ENCODE results near the gene GTPBP1. TPM values are rescaled to one million over a fixed set of nuclear protein-coding genes. Genes with fewer than 3 reads are reported as not detected.

Gene GTPBP1
- total and polyA plus RNA-seq, 7 donors = 15.0 to 59.1 (median 26.8) TPM

DNA sequence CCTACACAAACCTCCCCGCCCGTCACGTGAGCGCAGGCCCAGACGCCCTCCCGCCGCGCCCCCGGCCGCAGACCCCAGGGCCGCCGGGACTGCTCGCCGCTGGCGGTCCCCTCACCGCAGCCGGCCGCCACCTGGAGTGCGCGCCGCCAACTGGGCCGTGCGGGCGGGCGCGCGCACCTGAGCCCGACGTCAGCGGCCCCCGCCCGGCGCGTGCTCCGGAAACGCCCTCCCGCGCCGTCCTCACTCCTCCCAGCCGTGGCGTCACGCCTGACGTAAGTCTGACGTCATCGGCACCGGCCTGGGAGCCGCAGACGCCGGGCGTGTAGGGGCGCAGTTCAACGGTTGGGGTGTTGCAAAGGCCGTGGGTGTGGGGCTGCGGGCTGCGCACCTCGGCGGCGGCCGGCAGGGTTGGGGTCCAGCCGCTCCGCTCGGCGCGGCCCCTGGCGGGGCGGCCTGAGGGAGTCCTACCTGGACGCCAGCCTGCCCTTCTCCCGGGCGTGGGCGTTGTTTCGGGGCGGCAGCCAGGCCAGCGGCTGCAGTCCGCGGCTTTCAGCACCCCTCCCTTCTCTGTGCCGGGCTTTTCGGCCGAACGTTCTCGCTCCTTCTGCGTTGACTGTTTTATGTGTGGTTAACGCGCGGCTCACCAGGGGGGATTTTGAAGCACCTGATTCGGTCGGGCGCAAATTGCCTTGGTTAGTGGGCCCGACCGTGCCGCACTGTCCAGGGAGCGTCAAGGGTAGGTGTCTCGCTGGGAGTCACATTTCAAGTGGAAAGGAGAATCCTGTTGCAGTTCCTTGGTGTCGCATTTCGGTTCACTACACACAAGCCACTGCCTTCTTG lies 4.7 kb upstream of the GTPBP1 start, which contains the start of gene JOSD1:
Gene JOSD1, minus strand, starts transcription at position 155 of the 840 bp plus-strand sequence. CDS start 956 bp downstream, outside the sequence.
- Histone ChIP-seq H3K27ac (peak within 1 kb of the TSS; percentile 91 to 100 (median 99)), H3K9me3 (no peaks in the 10 kb centered on the region), H3K36me3 (no peaks in the 10 kb centered on the region), H3K4me3 (peak within 1 kb of the TSS; percentile 72 to 98 (median 88)), H3K27me3 (no peaks in the 10 kb centered on the region), H3K4me1 (peaks cover 0 to 56% (median 53%) of the 10 kb centered on the region in 4 donors)
- TF ChIP-seq POLR2A (IDR thresholded peaks at IDR 0.05) (peak; percentile 70 to 82), EP300 (IDR thresholded peaks at IDR 0.05) (peak in 3 of 4 donors; percentile 56 to 95 (median 91)), POLR2AphosphoS5 (IDR thresholded peaks at IDR 0.05) (peak; percentile 99 to 100 (median 100))
- TF ChIP-seq, protein P1, sequence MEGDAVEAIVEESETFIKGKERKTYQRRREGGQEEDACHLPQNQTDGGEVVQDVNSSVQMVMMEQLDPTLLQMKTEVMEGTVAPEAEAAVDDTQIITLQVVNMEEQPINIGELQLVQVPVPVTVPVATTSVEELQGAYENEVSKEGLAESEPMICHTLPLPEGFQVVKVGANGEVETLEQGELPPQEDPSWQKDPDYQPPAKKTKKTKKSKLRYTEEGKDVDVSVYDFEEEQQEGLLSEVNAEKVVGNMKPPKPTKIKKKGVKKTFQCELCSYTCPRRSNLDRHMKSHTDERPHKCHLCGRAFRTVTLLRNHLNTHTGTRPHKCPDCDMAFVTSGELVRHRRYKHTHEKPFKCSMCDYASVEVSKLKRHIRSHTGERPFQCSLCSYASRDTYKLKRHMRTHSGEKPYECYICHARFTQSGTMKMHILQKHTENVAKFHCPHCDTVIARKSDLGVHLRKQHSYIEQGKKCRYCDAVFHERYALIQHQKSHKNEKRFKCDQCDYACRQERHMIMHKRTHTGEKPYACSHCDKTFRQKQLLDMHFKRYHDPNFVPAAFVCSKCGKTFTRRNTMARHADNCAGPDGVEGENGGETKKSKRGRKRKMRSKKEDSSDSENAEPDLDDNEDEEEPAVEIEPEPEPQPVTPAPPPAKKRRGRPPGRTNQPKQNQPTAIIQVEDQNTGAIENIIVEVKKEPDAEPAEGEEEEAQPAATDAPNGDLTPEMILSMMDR (IDR thresholded peaks at IDR 0.05) = peak in 1 of 4 experiments; percentile 21
- 1% methylated on average over 94 of the region's 94 CpGs for WGBS, 2 donors
- intact Hi-C loops (cut with DNase I) = loop anchor here (2.0 to 5.0 kb wide), 2 partner anchors 54 to 616 kb away; partner anchors contain the start of genes RPL3 and SUN2
- peak; percentile 98 for DNase-seq

DNA sequence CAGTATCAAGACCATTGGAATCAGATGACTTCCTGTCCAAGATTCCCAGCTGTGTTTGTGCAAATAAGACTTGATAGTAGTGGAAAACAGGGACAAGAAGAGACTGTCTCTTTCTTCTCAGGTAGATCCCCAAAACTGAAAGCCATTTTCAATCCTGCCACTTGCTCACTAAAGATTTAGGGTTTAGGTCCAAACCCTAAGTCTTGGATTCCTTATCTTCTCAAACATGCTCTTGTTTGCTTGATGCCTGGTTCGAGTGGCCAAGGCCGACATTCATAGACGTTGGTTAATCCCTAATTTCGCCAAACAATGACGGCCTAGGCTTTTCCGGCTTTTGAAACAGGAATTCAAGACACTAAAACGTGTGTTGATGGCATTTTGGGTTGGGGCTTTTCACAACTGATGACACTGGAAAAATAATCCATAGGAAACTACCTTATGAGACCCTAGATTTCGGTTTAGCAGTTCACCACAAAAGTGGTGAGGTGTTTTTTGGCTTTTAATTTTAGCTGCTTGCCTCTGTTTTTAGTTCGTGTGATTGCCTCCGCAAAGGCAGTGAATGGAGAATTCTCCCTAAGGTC lies 1.0 kb upstream of the GTPBP1 start:
- 7 to 18% methylated on average over 10 of the region's 10 CpGs for WGBS, 2 donors
- intact Hi-C loops (cut with DNase I) = loop anchor here (5.0 kb wide), 1 partner anchor 613 kb away; the partner anchor contains the start of gene RPL3
- H3K4me1 ChIP-seq = peaks cover 0 to 39% (median 36%) of the 10 kb centered on the region in 4 donors

DNA sequence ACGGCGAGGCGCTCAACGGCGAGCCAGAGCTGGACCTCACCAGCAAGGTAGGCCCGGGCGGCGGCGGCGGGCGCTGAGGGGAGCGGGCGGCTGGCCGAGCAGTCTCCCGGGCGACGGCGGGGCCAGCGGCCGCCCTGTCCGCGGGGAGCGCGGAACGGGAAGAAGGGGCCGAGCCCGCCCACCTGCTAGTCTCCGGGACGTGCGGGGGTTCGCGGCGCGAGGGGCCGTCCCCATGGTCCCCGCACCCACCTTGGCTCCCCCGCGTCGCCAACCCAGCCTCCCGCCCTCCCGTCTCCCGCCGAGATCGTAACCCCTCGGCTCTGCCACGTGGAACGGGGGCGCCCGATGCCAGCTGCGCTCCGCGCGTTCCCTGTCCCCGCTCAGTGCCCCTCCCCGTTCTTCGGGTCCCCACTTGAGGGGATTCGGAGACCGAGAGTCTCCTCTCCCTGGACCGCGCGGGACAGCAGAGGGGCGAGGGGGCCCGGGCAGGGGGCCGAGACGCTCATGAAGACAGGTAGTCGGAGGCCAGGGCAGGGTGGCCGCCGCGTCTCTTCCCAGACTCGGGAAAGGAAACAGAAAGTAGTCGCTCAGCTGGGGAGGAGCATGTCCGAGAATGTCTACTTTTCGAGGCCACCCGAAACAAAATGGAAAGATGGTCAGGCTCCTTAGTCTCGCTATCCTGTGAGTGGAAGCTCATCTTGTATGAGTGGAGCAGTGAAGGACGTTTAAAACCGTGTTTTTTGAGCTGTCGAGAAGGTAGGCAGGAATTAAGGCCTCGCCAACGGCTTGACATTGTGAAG lies 557 bp downstream of the GTPBP1 start:
- peak overlapping the region; percentile 95 to 99 (median 98) for H3K27ac ChIP-seq
- peak; percentile 78 for DNase-seq
- peaks cover 0 to 13% (median 2%) of the 10 kb centered on the region in 4 donors for H3K36me3 ChIP-seq
- WGBS, 2 donors = 0 to 1% methylated on average over 80 of the region's 80 CpGs
- H3K9me3 ChIP-seq = no peaks in the 10 kb centered on the region
- peak overlapping the region; percentile 73 to 98 (median 90) for H3K4me3 ChIP-seq
- TF ChIP-seq POLR2AphosphoS5 (IDR thresholded peaks at IDR 0.05) = peak in 1 of 4 donors; percentile 42
- TF ChIP-seq, protein P1 (IDR thresholded peaks at IDR 0.05) = no peak
- no peak for TF ChIP-seq EP300 (IDR thresholded peaks at IDR 0.05)
- TF ChIP-seq POLR2A (IDR thresholded peaks at IDR 0.05) = no peak
- H3K4me1 ChIP-seq = peaks cover 0 to 35% (median 31%) of the 10 kb centered on the region in 4 donors
- H3K27me3 ChIP-seq = no peaks in the 10 kb centered on the region
- intact Hi-C loops (cut with DNase I) = no loop called here

More for the DNA sequence above, 1.0 kb upstream of the GTPBP1 start:
- H3K4me3 ChIP-seq = peak overlapping the region in 3 of 4 donors; percentile 22 to 37 (median 24)
- DNase-seq = no peak
- TF ChIP-seq, protein P1 (IDR thresholded peaks at IDR 0.05) = no peak
- TF ChIP-seq POLR2A (IDR thresholded peaks at IDR 0.05) = no peak
- TF ChIP-seq POLR2AphosphoS5 (IDR thresholded peaks at IDR 0.05) = no peak
- TF ChIP-seq EP300 (IDR thresholded peaks at IDR 0.05) = no peak
- H3K27me3 ChIP-seq = no peaks in the 10 kb centered on the region
- no peaks in the 10 kb centered on the region for H3K9me3 ChIP-seq
- H3K27ac ChIP-seq = peak overlapping the region; percentile 79 to 85 (median 82)
- peaks cover 0 to 5% (median 0%) of the 10 kb centered on the region in 4 donors for H3K36me3 ChIP-seq

DNA sequence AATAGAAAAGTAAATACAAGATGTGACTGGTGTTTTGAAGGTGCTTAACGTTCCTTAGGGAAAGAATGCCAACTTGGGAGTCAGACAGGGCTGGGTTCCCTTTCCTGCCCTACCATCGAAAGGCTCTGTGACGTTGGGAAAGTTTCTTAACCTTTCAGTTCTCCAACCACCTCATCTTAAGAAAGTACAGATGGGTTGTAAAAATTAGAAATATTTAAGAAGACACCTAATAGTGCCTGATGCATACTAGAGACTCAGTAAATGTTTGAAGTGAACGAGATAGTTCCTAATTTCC lies 1.1 kb downstream of the GTPBP1 start:
- TF ChIP-seq EP300 (IDR thresholded peaks at IDR 0.05) (no peak), POLR2A (IDR thresholded peaks at IDR 0.05) (no peak), POLR2AphosphoS5 (IDR thresholded peaks at IDR 0.05) (no peak)
- TF ChIP-seq, protein P1 (IDR thresholded peaks at IDR 0.05) = no peak
- Histone ChIP-seq H3K27me3 (no peaks in the 10 kb centered on the region), H3K4me3 (peak overlapping the region; percentile 73 to 98 (median 90)), H3K36me3 (peaks cover 0 to 16% (median 2%) of the 10 kb centered on the region in 4 donors), H3K27ac (peak overlapping the region; percentile 95 to 99 (median 98)), H3K4me1 (peaks cover 0 to 30% (median 26%) of the 10 kb centered on the region in 4 donors), H3K9me3 (no peaks in the 10 kb centered on the region)
- intact Hi-C loops (cut with DNase I) = no loop called here
- 0 to 4% methylated on average over 4 of the region's 4 CpGs for WGBS, 2 donors
- DNase-seq = no peak
